ENCODE data around the gene UGT1A9.

The UGT1A9 gene

GRCh38 chr2:233679196-233679595 lies 7.5 kb downstream of the UGT1A9 start:
- no CpG with 5 or more reads among the region's 4 CpGs for WGBS (ENCODE audit: insufficient coverage, insufficient read length)
- H3K27me3 ChIP-seq (ENCODE audit: control insufficient read depth, insufficient read depth, low read length) = no peaks in the 10 kb centered on the region
- H3K36me3 ChIP-seq (ENCODE audit: control insufficient read depth, insufficient read depth, low read length) = no peaks in the 10 kb centered on the region
- H3K9me3 ChIP-seq (ENCODE audit: control insufficient read depth, insufficient read depth, low read length) = no peaks in the 10 kb centered on the region
- DNase-seq (ENCODE audit: low read depth, low spot score) = no peak
- no peak overlapping the region for H3K4me3 ChIP-seq (ENCODE audit: low read length)
- no peak overlapping the region for H3K27ac ChIP-seq (ENCODE audit: low read length)
- no peaks in the 10 kb centered on the region for H3K4me1 ChIP-seq (ENCODE audit: control insufficient read depth, insufficient read depth, low read length)

GRCh38 chr2:233680361-233681045 lies 8.8 kb downstream of the UGT1A9 start:
- Histone ChIP-seq H3K4me3 (ENCODE audit: low read length) (no peak overlapping the region), H3K27ac (ENCODE audit: low read length) (no peak overlapping the region), H3K4me1 (ENCODE audit: control insufficient read depth, insufficient read depth, low read length) (no peaks in the 10 kb centered on the region), H3K36me3 (ENCODE audit: control insufficient read depth, insufficient read depth, low read length) (no peaks in the 10 kb centered on the region), H3K27me3 (ENCODE audit: control insufficient read depth, insufficient read depth, low read length) (no peaks in the 10 kb centered on the region), H3K9me3 (ENCODE audit: control insufficient read depth, insufficient read depth, low read length) (no peaks in the 10 kb centered on the region)
- no peak for DNase-seq (ENCODE audit: low read depth, low spot score)
- no CpG with 5 or more reads among the region's 4 CpGs for WGBS (ENCODE audit: insufficient coverage, insufficient read length)

- H3K27me3 ChIP-seq (ENCODE audit: control insufficient read depth, insufficient read depth, low read length) = no peaks in the 10 kb centered on the region
- no peak for DNase-seq (ENCODE audit: low read depth, low spot score)
- no peak within 1 kb of the TSS for H3K27ac ChIP-seq (ENCODE audit: low read length)
- H3K4me1 ChIP-seq (ENCODE audit: control insufficient read depth, insufficient read depth, low read length) = no peaks in the 10 kb centered on the region
- no peaks in the 10 kb centered on the region for H3K36me3 ChIP-seq (ENCODE audit: control insufficient read depth, insufficient read depth, low read length)
- H3K9me3 ChIP-seq (ENCODE audit: control insufficient read depth, insufficient read depth, low read length) = no peaks in the 10 kb centered on the region
- H3K4me3 ChIP-seq (ENCODE audit: low read length) = no peak within 1 kb of the TSS
- 100% methylated on average over 2 of the region's 5 CpGs for WGBS (ENCODE audit: insufficient coverage, insufficient read length)
Observed at GRCh38 chr2:233681521-233682099, 9.9 kb downstream of the UGT1A9 start, which contains the start of gene UGT1A7. Gene UGT1A7 (plus strand): TSS chr2:233681901. CDS start chr2:233681938, 37 bp downstream.

GRCh38 chr2:233684640-233685039 lies 12.9 kb downstream of the UGT1A9 start:
- no CpG with 5 or more reads among the region's 1 CpG for WGBS (ENCODE audit: insufficient coverage, insufficient read length)
- no peaks in the 10 kb centered on the region for H3K36me3 ChIP-seq (ENCODE audit: control insufficient read depth, insufficient read depth, low read length)
- no peaks in the 10 kb centered on the region for H3K27me3 ChIP-seq (ENCODE audit: control insufficient read depth, insufficient read depth, low read length)
- no peaks in the 10 kb centered on the region for H3K9me3 ChIP-seq (ENCODE audit: control insufficient read depth, insufficient read depth, low read length)
- no peak for DNase-seq (ENCODE audit: low read depth, low spot score)
- no peak overlapping the region for H3K27ac ChIP-seq (ENCODE audit: low read length)
- H3K4me1 ChIP-seq (ENCODE audit: control insufficient read depth, insufficient read depth, low read length) = no peaks in the 10 kb centered on the region
- no peak overlapping the region for H3K4me3 ChIP-seq (ENCODE audit: low read length)

- Histone ChIP-seq H3K4me1 (ENCODE audit: control insufficient read depth, insufficient read depth, low read length) (peaks cover 2% of the 10 kb centered on the region; the same call in 1 of the 2 replicates), H3K27me3 (ENCODE audit: control insufficient read depth, insufficient read depth, low read length) (no peaks in the 10 kb centered on the region), H3K27ac (ENCODE audit: low read length) (no peak overlapping the region), H3K36me3 (ENCODE audit: control insufficient read depth, insufficient read depth, low read length) (no peaks in the 10 kb centered on the region), H3K9me3 (ENCODE audit: control insufficient read depth, insufficient read depth, low read length) (no peaks in the 10 kb centered on the region), H3K4me3 (ENCODE audit: low read length) (no peak overlapping the region)
- no peak for DNase-seq (ENCODE audit: low read depth, low spot score)
- WGBS (ENCODE audit: insufficient coverage, insufficient read length) = no CpG with 5 or more reads among the region's 5 CpGs
Observed at GRCh38 chr2:233686928-233687327, 15.2 kb downstream of the UGT1A9 start.

GRCh38 chr2:233688341-233688740 lies 16.6 kb downstream of the UGT1A9 start:
- Histone ChIP-seq H3K27me3 (ENCODE audit: control insufficient read depth, insufficient read depth, low read length) (no peaks in the 10 kb centered on the region), H3K9me3 (ENCODE audit: control insufficient read depth, insufficient read depth, low read length) (no peaks in the 10 kb centered on the region), H3K27ac (ENCODE audit: low read length) (no peak overlapping the region), H3K4me1 (ENCODE audit: control insufficient read depth, insufficient read depth, low read length) (peaks cover 2% of the 10 kb centered on the region; the same call in 1 of the 2 replicates), H3K36me3 (ENCODE audit: control insufficient read depth, insufficient read depth, low read length) (no peaks in the 10 kb centered on the region), H3K4me3 (ENCODE audit: low read length) (no peak overlapping the region)
- no peak for DNase-seq (ENCODE audit: low read depth, low spot score)
- no CpG with 5 or more reads among the region's 5 CpGs for WGBS (ENCODE audit: insufficient coverage, insufficient read length)

GRCh38 chr2:233689031-233689430 lies 17.3 kb downstream of the UGT1A9 start:
- H3K9me3 ChIP-seq (ENCODE audit: control insufficient read depth, insufficient read depth, low read length) = no peaks in the 10 kb centered on the region
- no peak overlapping the region for H3K4me3 ChIP-seq (ENCODE audit: low read length)
- H3K4me1 ChIP-seq (ENCODE audit: control insufficient read depth, insufficient read depth, low read length) = peaks cover 2% of the 10 kb centered on the region; the same call in 1 of the 2 replicates
- DNase-seq (ENCODE audit: low read depth, low spot score) = no peak
- H3K27me3 ChIP-seq (ENCODE audit: control insufficient read depth, insufficient read depth, low read length) = no peaks in the 10 kb centered on the region
- H3K27ac ChIP-seq (ENCODE audit: low read length) = no peak overlapping the region
- H3K36me3 ChIP-seq (ENCODE audit: control insufficient read depth, insufficient read depth, low read length) = no peaks in the 10 kb centered on the region

GRCh38 chr2:233689501-233689900 lies 17.8 kb downstream of the UGT1A9 start:
- H3K9me3 ChIP-seq (ENCODE audit: control insufficient read depth, insufficient read depth, low read length) = no peaks in the 10 kb centered on the region
- no peaks in the 10 kb centered on the region for H3K36me3 ChIP-seq (ENCODE audit: control insufficient read depth, insufficient read depth, low read length)
- no peak overlapping the region for H3K4me3 ChIP-seq (ENCODE audit: low read length)
- no peak for DNase-seq (ENCODE audit: low read depth, low spot score)
- peaks cover 2% of the 10 kb centered on the region; the same call in 1 of the 2 replicates for H3K4me1 ChIP-seq (ENCODE audit: control insufficient read depth, insufficient read depth, low read length)
- H3K27ac ChIP-seq (ENCODE audit: low read length) = no peak overlapping the region
- no peaks in the 10 kb centered on the region for H3K27me3 ChIP-seq (ENCODE audit: control insufficient read depth, insufficient read depth, low read length)
- WGBS (ENCODE audit: insufficient coverage, insufficient read length) = no CpG with 5 or more reads among the region's 3 CpGs

- Histone ChIP-seq H3K27ac (ENCODE audit: low read length) (no peak overlapping the region), H3K9me3 (ENCODE audit: control insufficient read depth, insufficient read depth, low read length) (no peaks in the 10 kb centered on the region), H3K36me3 (ENCODE audit: control insufficient read depth, insufficient read depth, low read length) (no peaks in the 10 kb centered on the region), H3K4me1 (ENCODE audit: control insufficient read depth, insufficient read depth, low read length) (peaks cover 2% of the 10 kb centered on the region; the same call in 1 of the 2 replicates), H3K4me3 (ENCODE audit: low read length) (no peak overlapping the region), H3K27me3 (ENCODE audit: control insufficient read depth, insufficient read depth, low read length) (no peaks in the 10 kb centered on the region)
- no CpG with 5 or more reads among the region's 4 CpGs for WGBS (ENCODE audit: insufficient coverage, insufficient read length)
- no peak for DNase-seq (ENCODE audit: low read depth, low spot score)
Observed at GRCh38 chr2:233690444-233690843, 18.7 kb downstream of the UGT1A9 start.

GRCh38 chr2:233691443-233692433 lies 20.0 kb downstream of the UGT1A9 start:
- H3K27ac ChIP-seq (ENCODE audit: low read length) = no peak overlapping the region
- WGBS (ENCODE audit: insufficient coverage, insufficient read length) = no CpG with 5 or more reads among the region's 11 CpGs
- H3K27me3 ChIP-seq (ENCODE audit: control insufficient read depth, insufficient read depth, low read length) = no peaks in the 10 kb centered on the region
- H3K4me3 ChIP-seq (ENCODE audit: low read length) = no peak overlapping the region
- H3K36me3 ChIP-seq (ENCODE audit: control insufficient read depth, insufficient read depth, low read length) = no peaks in the 10 kb centered on the region
- no peak for DNase-seq (ENCODE audit: low read depth, low spot score)
- H3K9me3 ChIP-seq (ENCODE audit: control insufficient read depth, insufficient read depth, low read length) = no peaks in the 10 kb centered on the region
- H3K4me1 ChIP-seq (ENCODE audit: control insufficient read depth, insufficient read depth, low read length) = peaks cover 2% of the 10 kb centered on the region; the same call in 1 of the 2 replicates

All from iPS DF 6.9 (cell line).